HG02884 (cell line): ENCODE data around the gene ARNT2.
"Not testable (repeated sequence)": the region's sequence is repeated elsewhere in the genome, so short reads cannot be mapped to it uniquely, and the experiment has no call there.

Experiments used
- ATAC-seq: cut with Tn5 transposase; IDR thresholded peaks from one replicate; pipeline ENCODE4 v1.9.1; 2021; ENCODE audit warnings: mild to moderate bottlenecking, moderate library complexity; ENCODE audit not compliant: unreplicated experiment

Gene ARNT2

DNA sequence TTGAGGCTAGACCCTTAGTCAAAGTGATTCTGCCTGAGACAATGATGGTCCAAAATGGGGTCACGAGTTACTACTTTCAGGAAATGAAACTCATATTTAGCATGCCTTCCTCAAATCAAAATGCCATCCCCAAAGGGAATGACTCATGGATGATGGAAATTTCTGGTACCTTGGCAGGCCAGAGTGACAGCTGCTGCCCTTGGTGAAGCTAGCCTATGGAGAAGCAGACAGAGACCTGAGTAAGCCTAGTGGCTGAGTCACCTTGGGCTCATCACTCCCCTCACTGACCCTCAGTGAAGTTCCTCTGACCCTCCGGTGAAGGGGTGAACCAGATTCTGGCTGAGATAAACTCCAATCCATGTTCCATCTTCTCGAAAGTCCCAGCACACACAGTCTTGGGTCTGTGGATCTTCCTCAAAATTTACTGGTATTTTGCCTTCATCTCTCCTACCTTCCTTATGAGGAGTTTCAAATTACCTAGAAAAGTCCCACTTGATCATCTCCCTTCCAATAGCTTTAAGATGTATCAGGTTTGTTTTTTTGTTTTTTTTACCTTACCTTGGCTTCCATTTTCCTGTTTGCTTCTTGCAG, 236.4 kb downstream of the ARNT2 start:
- ATAC-seq = no peak

DNA sequence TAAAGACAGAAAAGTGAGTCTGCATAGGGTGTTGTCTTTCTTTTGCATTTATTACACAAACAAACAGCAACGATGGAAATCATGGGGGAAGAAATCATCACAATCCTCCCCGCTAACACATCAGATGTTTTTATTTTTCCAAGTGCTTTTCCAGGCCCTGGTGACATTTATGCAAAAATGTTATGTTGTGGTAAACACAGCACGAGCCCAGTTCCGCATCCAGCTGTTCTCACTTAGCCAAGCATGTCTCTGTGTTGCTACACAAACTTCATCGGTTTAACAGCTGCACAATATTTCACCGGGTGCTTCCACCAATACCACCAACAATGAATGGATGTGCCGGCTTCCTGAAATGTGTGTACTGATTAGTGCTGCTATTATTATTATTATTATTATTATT, 237.2 kb downstream of the ARNT2 start:
- ATAC-seq = no peak

DNA sequence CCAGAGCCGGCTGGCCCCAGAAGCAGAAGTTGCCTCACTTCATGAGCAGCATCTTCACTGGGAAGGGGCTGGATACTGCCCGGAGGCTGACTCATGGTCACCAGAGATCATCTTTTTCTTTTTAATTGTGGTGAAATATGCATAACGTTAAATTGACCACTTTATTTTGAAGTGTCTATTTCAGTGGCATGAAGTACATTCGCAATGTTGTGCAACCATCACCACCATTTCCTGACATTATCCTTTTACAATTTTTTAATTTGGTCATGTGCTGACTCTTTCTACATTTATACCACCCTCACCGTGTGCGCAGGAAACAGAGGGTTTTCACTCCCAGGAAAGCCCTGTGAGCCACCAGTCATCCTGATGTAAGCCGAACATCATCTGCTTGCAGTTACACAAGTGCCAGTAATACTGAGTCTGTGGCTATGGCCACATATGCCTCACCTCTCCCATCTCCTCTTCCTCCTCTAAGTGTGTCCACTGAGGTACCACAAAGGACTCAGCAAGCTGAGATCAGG, 239.3 kb downstream of the ARNT2 start:
- no peak for ATAC-seq

DNA sequence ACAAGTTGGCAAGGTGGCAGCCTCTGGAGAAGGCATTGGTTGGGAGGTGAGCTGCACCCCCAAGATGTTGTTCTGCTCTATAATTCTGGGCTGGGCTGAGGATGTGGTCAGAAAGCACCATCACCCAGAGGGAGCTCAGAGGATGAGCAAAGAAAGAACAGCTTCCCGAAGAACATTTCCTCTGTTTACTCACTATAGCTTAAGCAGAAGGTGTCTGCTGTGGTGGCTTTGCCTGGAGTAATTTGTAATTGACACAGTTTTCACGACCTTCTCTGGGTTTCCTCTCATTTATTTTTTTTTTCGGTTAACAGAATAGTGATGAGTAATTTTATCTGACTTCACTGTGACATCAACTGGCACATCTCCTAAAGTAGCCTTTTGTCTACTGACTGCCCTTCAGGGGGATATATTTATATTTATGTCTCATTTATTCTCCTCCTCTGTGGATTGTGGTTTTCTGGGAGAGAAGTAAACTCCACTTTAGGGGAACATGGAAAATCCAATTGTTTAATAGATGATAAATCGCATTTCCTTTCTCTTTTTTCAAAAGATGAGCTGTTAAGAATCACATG, 241.4 kb downstream of the ARNT2 start:
- ATAC-seq = no peak

DNA sequence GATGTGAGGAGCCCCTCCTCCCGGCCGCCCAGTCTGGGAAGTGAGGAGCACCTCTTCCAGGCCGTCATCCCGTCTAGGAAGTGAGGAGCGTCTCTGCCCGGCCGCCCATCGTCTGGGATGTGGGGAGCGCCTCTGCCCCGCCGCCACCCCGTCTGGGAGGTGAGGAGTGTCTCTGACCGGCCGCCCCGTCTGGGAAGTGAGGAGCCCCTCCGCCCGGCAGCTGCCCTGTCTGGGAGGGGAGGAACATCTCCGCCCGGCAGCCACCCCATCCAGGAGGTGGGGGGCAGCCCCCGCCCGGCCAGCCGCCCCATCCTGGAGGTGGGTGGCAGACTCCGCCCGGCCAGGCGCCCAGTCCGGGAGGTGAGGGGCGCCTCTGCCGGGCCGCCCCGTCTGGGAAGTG, 243.2 kb downstream of the ARNT2 start:
- not testable (repeated sequence) for ATAC-seq
